H1 (cell line): ENCODE results near the gene CASKIN2. TPM values are rescaled to one million over a fixed set of nuclear protein-coding genes. Genes with fewer than 3 reads are reported as not detected.

ENCODE experiments used
- CBX5 ChIP-seq: fragments of 300-800, 300-1000 bp; sonication (generic); IDR thresholded peaks from 2 replicates; pipeline ENCODE4 v1.7.1; 2016; ENCODE audit warnings: antibody characterized with exemption, low read length, low read depth
- KDM5A ChIP-seq: fragments of 200-600 bp; IDR thresholded peaks from 2 replicates; pipeline ENCODE4 v1.7.1; 2012; ENCODE audit warnings: mild to moderate bottlenecking, low read length, inconsistent platforms, mixed read lengths
- RBBP5 ChIP-seq: IDR thresholded peaks from 2 replicates; pipeline ENCODE4 v1.7.1; 2012; ENCODE audit warnings: low read depth, mild to moderate bottlenecking, inconsistent platforms, low read length, moderate library complexity, borderline replicate concordance
- SP1 ChIP-seq: IDR thresholded peaks from 2 replicates; pipeline ENCODE4 v1.6.1; 2011; ENCODE audit warnings: low read depth, low read length
- polyA plus RNA-seq, 7 experiments: library from polyadenylated mRNA; depleted of rRNA in 3 of 7; stranded (reverse) in 5 of 7; unstranded in 2 of 7; fragments of >200 nt in 5 of 7; fragments of 200-250 nt in 2 of 7; gene quantifications; 1 replicate in 5 of 7; 2 replicates in 1 of 7; 4 replicates in 1 of 7; pipeline versions ENCODE4 v1.2.1 to v1.2.3, GENCODE V29; 2011 to 2013; ENCODE audit warnings: missing spikeins in 2 of 7, mixed read lengths in 2 of 7
- total RNA-seq: library from RNA; stranded (reverse); fragmentation: NEBNext Ultra II Directional; extraction: Animal tissue kit (Norgen Biotek cat#: 25700); gene quantifications from 2 replicates; pipeline ENCODE4 v1.2.1, GENCODE V29; 2021
- TF ChIP-seq, protein P1 (sequence below): fragments of 300-600 bp; sonication (generic); IDR thresholded peaks from 2 replicates; pipeline ENCODE4 v1.7.1; 2012; ENCODE audit warnings: low read length, moderate library complexity, mild to moderate bottlenecking, inconsistent platforms; ENCODE audit not compliant: insufficient replicate concordance

The CASKIN2 gene
- total and polyA plus RNA-seq, 2 of the 8 experiments (the other 6 are each of a cell fraction or from before 2014, with no cell fraction given), result 6.7 to 32.3 TPM

DNA sequence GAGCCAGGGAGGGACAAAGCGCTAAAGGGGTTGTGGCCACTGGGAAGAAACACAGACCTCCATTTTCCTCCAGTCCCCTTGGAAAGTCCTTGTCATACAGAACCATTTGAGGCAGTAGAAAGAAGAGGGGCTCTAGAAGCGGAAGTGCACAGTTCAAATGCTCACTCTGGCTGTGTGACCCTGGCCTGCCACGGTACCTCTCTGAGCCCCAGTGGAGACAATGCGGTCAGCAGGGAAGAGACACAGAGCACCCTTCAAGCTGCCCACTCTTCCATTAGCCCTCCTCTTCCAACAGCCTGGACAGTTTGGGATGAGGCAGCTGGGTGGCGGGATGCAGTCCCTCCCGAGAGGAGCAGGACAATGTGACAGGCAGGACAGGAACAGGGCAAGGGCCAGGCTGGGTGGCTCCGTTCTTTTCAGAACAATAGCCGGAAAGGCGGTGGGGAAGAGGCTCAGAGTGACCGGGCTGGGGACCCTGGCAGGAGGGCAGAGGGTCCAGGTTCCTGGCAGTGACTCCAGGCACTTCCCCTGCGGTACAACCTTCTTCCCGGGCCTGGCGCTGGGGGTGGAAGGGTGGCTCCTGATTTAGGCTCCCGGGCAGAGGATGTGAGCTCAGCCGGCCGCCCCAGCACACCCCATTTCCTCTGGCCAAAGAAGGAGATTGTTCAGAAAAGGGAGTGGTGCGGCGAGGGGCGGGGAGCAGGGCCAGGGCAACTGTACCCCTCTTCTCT lies 5.6 kb downstream of the CASKIN2 start (continued):
- TF ChIP-seq SP1 (no peak), KDM5A (no peak), RBBP5 (no peak), CBX5 (no peak)
- TF ChIP-seq, protein P1, sequence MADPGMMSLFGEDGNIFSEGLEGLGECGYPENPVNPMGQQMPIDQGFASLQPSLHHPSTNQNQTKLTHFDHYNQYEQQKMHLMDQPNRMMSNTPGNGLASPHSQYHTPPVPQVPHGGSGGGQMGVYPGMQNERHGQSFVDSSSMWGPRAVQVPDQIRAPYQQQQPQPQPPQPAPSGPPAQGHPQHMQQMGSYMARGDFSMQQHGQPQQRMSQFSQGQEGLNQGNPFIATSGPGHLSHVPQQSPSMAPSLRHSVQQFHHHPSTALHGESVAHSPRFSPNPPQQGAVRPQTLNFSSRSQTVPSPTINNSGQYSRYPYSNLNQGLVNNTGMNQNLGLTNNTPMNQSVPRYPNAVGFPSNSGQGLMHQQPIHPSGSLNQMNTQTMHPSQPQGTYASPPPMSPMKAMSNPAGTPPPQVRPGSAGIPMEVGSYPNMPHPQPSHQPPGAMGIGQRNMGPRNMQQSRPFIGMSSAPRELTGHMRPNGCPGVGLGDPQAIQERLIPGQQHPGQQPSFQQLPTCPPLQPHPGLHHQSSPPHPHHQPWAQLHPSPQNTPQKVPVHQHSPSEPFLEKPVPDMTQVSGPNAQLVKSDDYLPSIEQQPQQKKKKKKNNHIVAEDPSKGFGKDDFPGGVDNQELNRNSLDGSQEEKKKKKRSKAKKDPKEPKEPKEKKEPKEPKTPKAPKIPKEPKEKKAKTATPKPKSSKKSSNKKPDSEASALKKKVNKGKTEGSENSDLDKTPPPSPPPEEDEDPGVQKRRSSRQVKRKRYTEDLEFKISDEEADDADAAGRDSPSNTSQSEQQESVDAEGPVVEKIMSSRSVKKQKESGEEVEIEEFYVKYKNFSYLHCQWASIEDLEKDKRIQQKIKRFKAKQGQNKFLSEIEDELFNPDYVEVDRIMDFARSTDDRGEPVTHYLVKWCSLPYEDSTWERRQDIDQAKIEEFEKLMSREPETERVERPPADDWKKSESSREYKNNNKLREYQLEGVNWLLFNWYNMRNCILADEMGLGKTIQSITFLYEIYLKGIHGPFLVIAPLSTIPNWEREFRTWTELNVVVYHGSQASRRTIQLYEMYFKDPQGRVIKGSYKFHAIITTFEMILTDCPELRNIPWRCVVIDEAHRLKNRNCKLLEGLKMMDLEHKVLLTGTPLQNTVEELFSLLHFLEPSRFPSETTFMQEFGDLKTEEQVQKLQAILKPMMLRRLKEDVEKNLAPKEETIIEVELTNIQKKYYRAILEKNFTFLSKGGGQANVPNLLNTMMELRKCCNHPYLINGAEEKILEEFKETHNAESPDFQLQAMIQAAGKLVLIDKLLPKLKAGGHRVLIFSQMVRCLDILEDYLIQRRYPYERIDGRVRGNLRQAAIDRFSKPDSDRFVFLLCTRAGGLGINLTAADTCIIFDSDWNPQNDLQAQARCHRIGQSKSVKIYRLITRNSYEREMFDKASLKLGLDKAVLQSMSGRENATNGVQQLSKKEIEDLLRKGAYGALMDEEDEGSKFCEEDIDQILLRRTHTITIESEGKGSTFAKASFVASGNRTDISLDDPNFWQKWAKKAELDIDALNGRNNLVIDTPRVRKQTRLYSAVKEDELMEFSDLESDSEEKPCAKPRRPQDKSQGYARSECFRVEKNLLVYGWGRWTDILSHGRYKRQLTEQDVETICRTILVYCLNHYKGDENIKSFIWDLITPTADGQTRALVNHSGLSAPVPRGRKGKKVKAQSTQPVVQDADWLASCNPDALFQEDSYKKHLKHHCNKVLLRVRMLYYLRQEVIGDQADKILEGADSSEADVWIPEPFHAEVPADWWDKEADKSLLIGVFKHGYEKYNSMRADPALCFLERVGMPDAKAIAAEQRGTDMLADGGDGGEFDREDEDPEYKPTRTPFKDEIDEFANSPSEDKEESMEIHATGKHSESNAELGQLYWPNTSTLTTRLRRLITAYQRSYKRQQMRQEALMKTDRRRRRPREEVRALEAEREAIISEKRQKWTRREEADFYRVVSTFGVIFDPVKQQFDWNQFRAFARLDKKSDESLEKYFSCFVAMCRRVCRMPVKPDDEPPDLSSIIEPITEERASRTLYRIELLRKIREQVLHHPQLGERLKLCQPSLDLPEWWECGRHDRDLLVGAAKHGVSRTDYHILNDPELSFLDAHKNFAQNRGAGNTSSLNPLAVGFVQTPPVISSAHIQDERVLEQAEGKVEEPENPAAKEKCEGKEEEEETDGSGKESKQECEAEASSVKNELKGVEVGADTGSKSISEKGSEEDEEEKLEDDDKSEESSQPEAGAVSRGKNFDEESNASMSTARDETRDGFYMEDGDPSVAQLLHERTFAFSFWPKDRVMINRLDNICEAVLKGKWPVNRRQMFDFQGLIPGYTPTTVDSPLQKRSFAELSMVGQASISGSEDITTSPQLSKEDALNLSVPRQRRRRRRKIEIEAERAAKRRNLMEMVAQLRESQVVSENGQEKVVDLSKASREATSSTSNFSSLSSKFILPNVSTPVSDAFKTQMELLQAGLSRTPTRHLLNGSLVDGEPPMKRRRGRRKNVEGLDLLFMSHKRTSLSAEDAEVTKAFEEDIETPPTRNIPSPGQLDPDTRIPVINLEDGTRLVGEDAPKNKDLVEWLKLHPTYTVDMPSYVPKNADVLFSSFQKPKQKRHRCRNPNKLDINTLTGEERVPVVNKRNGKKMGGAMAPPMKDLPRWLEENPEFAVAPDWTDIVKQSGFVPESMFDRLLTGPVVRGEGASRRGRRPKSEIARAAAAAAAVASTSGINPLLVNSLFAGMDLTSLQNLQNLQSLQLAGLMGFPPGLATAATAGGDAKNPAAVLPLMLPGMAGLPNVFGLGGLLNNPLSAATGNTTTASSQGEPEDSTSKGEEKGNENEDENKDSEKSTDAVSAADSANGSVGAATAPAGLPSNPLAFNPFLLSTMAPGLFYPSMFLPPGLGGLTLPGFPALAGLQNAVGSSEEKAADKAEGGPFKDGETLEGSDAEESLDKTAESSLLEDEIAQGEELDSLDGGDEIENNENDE, result no peak
